Hepatocyte (in vitro differentiated cells): ENCODE data around the gene LIPT2. TPM values are rescaled to one million over a fixed set of nuclear protein-coding genes. Genes with fewer than 3 reads are reported as not detected.

Source experiments
- DNase-seq: peaks from one replicate; pipeline ENCODE4 v3.0.0-alpha.2; 2016; ENCODE audit warnings: low spot score
- H2AFZ ChIP-seq: fragments of 200-600 bp; sonication (generic); 2 replicates; pipeline ENCODE4 v1.6.0; 2016; ENCODE audit warnings: antibody characterized with exemption, mild to moderate bottlenecking
- H3K27ac ChIP-seq: fragments of 200-600 bp; sonication (generic); 2 replicates; pipeline ENCODE4 v1.5.1; 2016; ENCODE audit warnings: mild to moderate bottlenecking
- H3K27me3 ChIP-seq: fragments of 200-600 bp; sonication (generic); 2 replicates; pipeline ENCODE4 v1.6.1; 2016
- H3K36me3 ChIP-seq: fragments of 200-600 bp; sonication (generic); replicated peaks from 2 replicates; pipeline ENCODE4 v1.5.1; 2016; ENCODE audit warnings: low read depth; ENCODE audit not compliant: insufficient read depth
- H3K4me1 ChIP-seq: fragments of 200-600 bp; sonication (generic); 2 replicates; pipeline ENCODE4 v1.5.1; 2016; ENCODE audit warnings: mild to moderate bottlenecking, moderate library complexity; ENCODE audit not compliant: insufficient read depth
- H3K4me2 ChIP-seq: fragments of 200-600 bp; sonication (generic); 2 replicates; pipeline ENCODE4 v1.6.0; 2016
- H3K4me3 ChIP-seq: fragments of 200-600 bp; sonication (generic); 2 replicates; pipeline ENCODE4 v1.5.1; 2016; ENCODE audit warnings: mild to moderate bottlenecking
- H3K79me2 ChIP-seq: fragments of 200-600 bp; sonication (generic); 2 replicates; pipeline ENCODE4 v1.6.0; 2017; ENCODE audit warnings: mild to moderate bottlenecking
- H3K9me2 ChIP-seq: fragments of 200-600 bp; sonication (generic); replicated peaks from 2 replicates; pipeline ENCODE4 v1.6.0; 2017; ENCODE audit warnings: mild to moderate bottlenecking; ENCODE audit not compliant: insufficient read depth
- H3K9me3 ChIP-seq: fragments of 200-600 bp; sonication (generic); 2 replicates; pipeline ENCODE4 v1.5.1; 2016; ENCODE audit warnings: low read depth, mild to moderate bottlenecking
- H4K20me1 ChIP-seq: fragments of 200-600 bp; sonication (generic); 2 replicates; pipeline ENCODE4 v1.6.0; 2016; ENCODE audit warnings: mild to moderate bottlenecking; ENCODE audit not compliant: insufficient read depth, poor library complexity, severe bottlenecking
- CTCF ChIP-seq: fragments of 200-600 bp; sonication (generic); IDR thresholded peaks from 2 replicates; pipeline ENCODE4 v1.5.1; 2016; ENCODE audit warnings: antibody characterized with exemption, mild to moderate bottlenecking; ENCODE audit not compliant: poor library complexity
- EZH2 ChIP-seq: fragments of 200-600 bp; sonication (generic); IDR thresholded peaks from 2 replicates; pipeline ENCODE4 v1.6.1; 2016; ENCODE audit warnings: antibody characterized with exemption, mild to moderate bottlenecking, borderline replicate concordance
- EZH2phosphoT487 ChIP-seq: fragments of 200-600 bp; sonication (generic); IDR thresholded peaks from one replicate; pipeline ENCODE4 v1.6.1; 2018; ENCODE audit warnings: antibody characterized with exemption, mild to moderate bottlenecking, low read depth, moderate library complexity; ENCODE audit not compliant: unreplicated experiment, severe bottlenecking
- WGBS: methylation state at CpG from one replicate; pipeline ENCODE4 v1.1.6; 2016; ENCODE audit warnings: low lambda C conversion rate; ENCODE audit errors: missing lambda C conversion rate; 5-methylcytosine and 5-hydroxymethylcytosine counted together
- polyA plus RNA-seq: library from polyadenylated mRNA; unstranded; fragments of >200 nt; fragmentation: Nextera tagmentation; extraction: Ambion mirVana; gene quantifications from 2 replicates; pipeline ENCODE4 v1.2.1, GENCODE V29; 2016
- total RNA-seq: library from RNA; depleted of rRNA; stranded (reverse); fragments of >200 nt; gene quantifications from 2 replicates; pipeline ENCODE4 v1.2.3, GENCODE V29; 2014

The LIPT2 gene
- total and polyA plus RNA-seq, 2 experiments from 2014 or later = 9.2 to 14.3 TPM

GRCh38 chr11:74507582-74507981 lies 14.1 kb upstream of the LIPT2 start:
- Histone ChIP-seq H3K9me2 (no peaks in the 10 kb centered on the region), H2AFZ (no peak overlapping the region), H3K4me1 (no peaks in the 10 kb centered on the region), H3K36me3 (no peaks in the 10 kb centered on the region), H3K27ac (no peak overlapping the region), H3K9me3 (no peaks in the 10 kb centered on the region), H3K4me2 (no peak overlapping the region), H4K20me1 (no peaks in the 10 kb centered on the region), H3K79me2 (no peaks in the 10 kb centered on the region), H3K27me3 (no peaks in the 10 kb centered on the region), H3K4me3 (no peak overlapping the region)
- no peak for DNase-seq
- no peak for TF ChIP-seq EZH2phosphoT487
- TF ChIP-seq CTCF = no peak
- no peak for TF ChIP-seq EZH2
- 71% methylated on average over 2 of the region's 2 CpGs for WGBS

- no peak overlapping the region for H3K4me3 ChIP-seq
- no peaks in the 10 kb centered on the region for H3K79me2 ChIP-seq
- no peak overlapping the region for H3K27ac ChIP-seq
- peaks cover 6% of the 10 kb centered on the region for H3K9me3 ChIP-seq
- no peaks in the 10 kb centered on the region for H4K20me1 ChIP-seq
- H3K27me3 ChIP-seq = no peaks in the 10 kb centered on the region
- H3K4me1 ChIP-seq = no peaks in the 10 kb centered on the region
- no peak overlapping the region for H3K4me2 ChIP-seq
- H3K36me3 ChIP-seq = no peaks in the 10 kb centered on the region
- no peak for DNase-seq
- TF ChIP-seq EZH2 = no peak
- no peak for TF ChIP-seq CTCF
- no peak for TF ChIP-seq EZH2phosphoT487
- 82% methylated on average over 1 of the region's 1 CpG for WGBS
- H2AFZ ChIP-seq = no peak overlapping the region
- H3K9me2 ChIP-seq = no peaks in the 10 kb centered on the region
These were observed 13.3 kb upstream of the LIPT2 start for GRCh38 chr11:74506823-74507222.

GRCh38 chr11:74505911-74506310 lies 12.4 kb upstream of the LIPT2 start:
- H3K27me3 ChIP-seq = no peaks in the 10 kb centered on the region
- H3K4me2 ChIP-seq = no peak overlapping the region
- no peak overlapping the region for H3K4me3 ChIP-seq
- no peaks in the 10 kb centered on the region for H3K79me2 ChIP-seq
- peaks cover 6% of the 10 kb centered on the region for H3K9me3 ChIP-seq
- no peaks in the 10 kb centered on the region for H3K4me1 ChIP-seq
- no peak overlapping the region for H3K27ac ChIP-seq
- no peaks in the 10 kb centered on the region for H3K36me3 ChIP-seq
- no peak for DNase-seq
- no peak for TF ChIP-seq CTCF
- no peak for TF ChIP-seq EZH2
- TF ChIP-seq EZH2phosphoT487 = no peak
- H2AFZ ChIP-seq = no peak overlapping the region
- WGBS = 90% methylated on average over 4 of the region's 4 CpGs
- H4K20me1 ChIP-seq = no peaks in the 10 kb centered on the region
- H3K9me2 ChIP-seq = no peaks in the 10 kb centered on the region
